ENCODE data around the gene SH3RF3. TPM values are rescaled to one million over a fixed set of nuclear protein-coding genes. Genes with fewer than 3 reads are reported as not detected.

SH3RF3 gene
- total and polyA plus RNA-seq, 9 of the 15 experiments (the other 6 are each of a cell fraction or from before 2014, with no cell fraction given), result 0.02 TPM; not detected in 8

DNA sequence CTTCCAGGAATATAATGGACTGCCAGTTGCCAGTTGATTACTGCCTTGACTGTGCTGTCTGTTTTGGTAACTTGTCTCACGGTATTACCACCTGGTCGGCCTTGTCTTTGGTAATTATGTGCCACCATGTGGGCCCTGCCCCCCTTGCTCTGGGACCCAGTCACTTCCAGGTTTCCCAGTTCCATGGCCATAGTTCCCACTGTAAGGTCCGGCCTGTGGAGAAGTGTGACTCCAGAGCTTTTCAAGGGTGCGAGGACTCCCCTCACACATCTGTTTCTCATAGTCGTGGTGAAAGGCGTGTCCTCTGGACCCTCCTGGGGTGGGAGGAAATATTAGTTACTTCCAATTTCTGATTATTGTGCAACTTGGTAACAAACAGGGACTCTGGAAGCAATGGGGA, 334.2 kb downstream of the SH3RF3 start:
- Histone ChIP-seq H3K4me3 (no peak overlapping the region), H3K4me2 (ENCODE audit: insufficient read depth, low read length) (no peak overlapping the region), H3K4me1 (replicated peaks in 1 of 2; ENCODE audit: control insufficient read depth in 2 of 2, insufficient read depth in 2 of 2, low read length in 2 of 2) (no peaks in the 10 kb centered on the region), H4K20me1 (replicated peaks; ENCODE audit: control insufficient read depth, insufficient read depth, low read length) (no peaks in the 10 kb centered on the region), H2AFZ (ENCODE audit: low read depth, low read length) (no peak overlapping the region), H3K9me3 (replicated peaks; ENCODE audit: control insufficient read depth, insufficient read depth, low read depth, low read length) (no peaks in the 10 kb centered on the region), H3K27ac (ENCODE audit: extremely low read depth, low read depth, low read length) (no peak overlapping the region), H3K79me2 (ENCODE audit: control insufficient read depth, insufficient read depth, low read length) (no peaks in the 10 kb centered on the region), H3K9me1 (ENCODE audit: control insufficient read depth, insufficient read depth, low read length) (no peaks in the 10 kb centered on the region), H3K36me3 (ENCODE audit: control insufficient read depth, insufficient read depth, low read length) (no peaks in the 10 kb centered on the region), H3K9ac (ENCODE audit: insufficient read depth in 1 of 2, low read depth in 2 of 2, low read length in 2 of 2) (no peak overlapping the region), H3K27me3 (ENCODE audit: control insufficient read depth in 2 of 2, insufficient read depth in 2 of 2, low read length in 2 of 2) (peaks cover 2 to 16% of the 10 kb centered on the region in 2 experiments; a peak in 4 of 5 replicates)
- CTCF ChIA-PET (ENCODE audit: low intra/inter-chr PET ratio), result no interaction called here
- FAIRE-seq, result no peak
- no peak for DNase-seq (ENCODE audit: extremely low read depth in 1 of 4, low spot score in 3 of 4)
- POLR2A ChIA-PET, result interaction anchor here (0.6 kb wide), 1 partner anchor 100 kb away, joined by 5 read pairs; no protein-coding TSS in a partner anchor
- WGBS (ENCODE audit: insufficient coverage, low coverage, missing lambda C conversion rate), result 0% methylated on average over 6 of the region's 6 CpGs
- in situ Hi-C loops (cut with MboI) (no loop called here), intact Hi-C loops (cut with micrococcal nuclease) (no loop called here)
- no peak for TF ChIP-seq BHLHE40 (IDR thresholded peaks at IDR 0.05; ENCODE audit: low read length)
- TF ChIP-seq CREB3 (tag; conservative IDR thresholded peaks at IDR 0.05; ENCODE audit: low read depth), result no peak
- TF ChIP-seq ZNF146 (CRISPR knock-in tag; IDR thresholded peaks at IDR 0.05; ENCODE audit: unreplicated experiment), result no peak
- no peak for TF ChIP-seq U2AF2 (optimal IDR thresholded peaks at IDR 0.05; ENCODE audit: low read depth, low read length)
- no peak for TF ChIP-seq ZNF274 (IDR thresholded peaks at IDR 0.05; ENCODE audit: borderline replicate concordance, low read depth, low read length)
- TF ChIP-seq NR4A1 (CRISPR knock-in tag; IDR thresholded peaks at IDR 0.05), result no peak
- no peak for TF ChIP-seq NR4A1 (tag; IDR thresholded peaks at IDR 0.05)
- TF ChIP-seq ZNF707 (CRISPR knock-in tag; conservative IDR thresholded peaks at IDR 0.05), result no peak
- TF ChIP-seq SMAD2 (IDR thresholded peaks at IDR 0.05; ENCODE audit: low read depth, low read length), result no peak
- TF ChIP-seq PRDM10 (IDR thresholded peaks at IDR 0.05; ENCODE audit: partially characterized antibody), result no peak
- TF ChIP-seq HOXB6 (CRISPR knock-in tag; IDR thresholded peaks at IDR 0.05; ENCODE audit: borderline replicate concordance), result no peak
- ATAC-seq, result no peak
- no TSS peak for BruUV-seq (replicated peaks)
